K562 (cell line): ENCODE data around the gene TNKS2. TPM values are rescaled to one million over a fixed set of nuclear protein-coding genes. Genes with fewer than 3 reads are reported as not detected.

Source experiments
- ATAC-seq: fragments of 200-7000 bp; cut with Tn5 transposase; 3 replicates; pipeline ENCODE4 v1.9.1; 2020; ENCODE audit warnings: moderate library complexity
- BruUV-seq: library from RNA; stranded (reverse); fragments of 400-500 nt; replicated peaks from 2 replicates; lab custom pipeline; 2021; lab: Mats Ljungman, UMichigan
- CTCF ChIA-PET: fragments of 300-600 bp; formaldehyde crosslinking; extraction: SDS; loops from one replicate; lab custom pipeline; 2021; ENCODE audit warnings: low intra/inter-chr PET ratio; lab: Yijun Ruan, JAX
- POLR2A ChIA-PET: fragments of 300-600, 350-650 bp; sonication (Branson Sonifier 250); formaldehyde crosslinking; extraction: SDS; loops from one replicate; lab custom pipeline; 2021; ENCODE audit warnings: antibody characterized with exemption, inconsistent platforms; lab: Yijun Ruan, JAX
- DNase-seq, 4 experiments: peaks; one replicate each; pipeline versions ENCODE4 v3.0.0 to v3.0.0-alpha.2; 2011 to 2018; ENCODE audit warnings: low spot score in 3 of 4, mixed read lengths in 3 of 4; ENCODE audit errors: extremely low read depth in 1 of 4
- FAIRE-seq: peaks from 2 replicates; lab custom pipeline; 2011; peaks lifted over from hg19 to GRCh38; lab: Jason Lieb, UNC
- H2AFZ ChIP-seq: 2 replicates; pipeline ENCODE4 v1.6.0; 2011; ENCODE audit warnings: low read depth, low read length, control low read depth, inconsistent platforms
- H3K27ac ChIP-seq: fragments of 200-600 bp; 3 replicates; pipeline ENCODE4 v1.8.0; 2011; ENCODE audit warnings: low read depth, mild to moderate bottlenecking, control low read depth, inconsistent platforms, low read length, moderate library complexity, mixed read lengths; ENCODE audit errors: extremely low read depth
- H3K27me3 ChIP-seq, 2 experiments: fragments of 300-600 bp in 1 of 2; 2 replicates in 1 of 2; 3 replicates in 1 of 2; pipeline versions ENCODE4 v1.6.0 to v1.8.0; 2011; ENCODE audit warnings: inconsistent platforms in 2 of 2, low read length in 2 of 2, mild to moderate bottlenecking in 1 of 2, mixed read lengths in 1 of 2, moderate library complexity in 1 of 2; ENCODE audit not compliant: control insufficient read depth in 2 of 2, insufficient read depth in 2 of 2
- H3K36me3 ChIP-seq: fragments of 300-600 bp; 3 replicates; pipeline ENCODE4 v1.8.0; 2011; ENCODE audit warnings: mild to moderate bottlenecking, low read length, inconsistent platforms; ENCODE audit not compliant: control insufficient read depth, insufficient read depth
- H3K4me1 ChIP-seq, 2 experiments: fragments of 200-600 bp in 1 of 2; replicated peaks in 1 of 2; 2 replicates in 1 of 2; 3 replicates in 1 of 2; pipeline versions ENCODE4 v1.5.1 to v1.8.0; 2011; ENCODE audit warnings: inconsistent platforms in 2 of 2, low read length in 2 of 2, mild to moderate bottlenecking in 1 of 2, mixed read lengths in 1 of 2, moderate library complexity in 1 of 2; ENCODE audit not compliant: control insufficient read depth in 2 of 2, insufficient read depth in 2 of 2
- H3K4me2 ChIP-seq: 2 replicates; pipeline ENCODE4 v1.6.1; 2011; ENCODE audit warnings: low read length, control low read depth, inconsistent platforms, mixed read lengths; ENCODE audit not compliant: insufficient read depth
- H3K4me3 ChIP-seq: fragments of 200-600 bp; sonication (generic), shearing (Covaris generic); 2 replicates; pipeline ENCODE4 v1.5.1; 2016; ENCODE audit warnings: control low read depth, inconsistent platforms
- H3K79me2 ChIP-seq: fragments of 200-600 bp; 3 replicates; pipeline ENCODE4 v1.8.0; 2011; ENCODE audit warnings: low read length, inconsistent platforms; ENCODE audit not compliant: control insufficient read depth, insufficient read depth
- H3K9ac ChIP-seq, 2 experiments: 2 replicates each; pipeline versions ENCODE4 v1.6.0 to v1.6.1; 2011; ENCODE audit warnings: low read depth in 2 of 2, low read length in 2 of 2, control low read depth in 1 of 2, inconsistent platforms in 1 of 2, mild to moderate bottlenecking in 1 of 2, mixed read lengths in 1 of 2; ENCODE audit not compliant: insufficient read depth in 1 of 2
- H3K9me1 ChIP-seq: one replicate; pipeline ENCODE4 v1.6.0; 2011; ENCODE audit warnings: inconsistent platforms, mild to moderate bottlenecking, low read length, moderate library complexity; ENCODE audit not compliant: control insufficient read depth, insufficient read depth
- H3K9me3 ChIP-seq: replicated peaks from 2 replicates; pipeline ENCODE4 v1.5.1; 2011; ENCODE audit warnings: low read depth, low read length, inconsistent platforms; ENCODE audit not compliant: control insufficient read depth, insufficient read depth
- H4K20me1 ChIP-seq: replicated peaks from 2 replicates; pipeline ENCODE4 v1.6.1; 2011; ENCODE audit warnings: low read length, inconsistent platforms, mixed read lengths; ENCODE audit not compliant: control insufficient read depth, insufficient read depth
- ATF7 ChIP-seq: fragments of 450-650 bp; IDR thresholded peaks from 2 replicates; pipeline ENCODE4 v1.7.1; 2014; ENCODE audit warnings: mild to moderate bottlenecking, moderate library complexity
- ELF4 ChIP-seq: fragments of 450-650 bp; formaldehyde crosslinking; IDR thresholded peaks from 2 replicates; pipeline ENCODE4 v1.4.0; 2022; ENCODE audit warnings: missing genetic modification characterization
- GABPB2 ChIP-seq: fragments of 250-450 bp; sonication (Bioruptor Pico); conservative IDR thresholded peaks from 2 replicates; pipeline ENCODE4 v1.5.1; 2021; ENCODE audit warnings: mild to moderate bottlenecking
- MAFK ChIP-seq: IDR thresholded peaks from 2 replicates; pipeline ENCODE4 v1.6.1; 2011; ENCODE audit warnings: low read length, improper control_type of control experiment
- NR4A1 ChIP-seq, 2 experiments: fragments of 250-450 bp in 1 of 2; fragments of 450-650 bp in 1 of 2; sonication (Bioruptor Pico) in 1 of 2; IDR thresholded peaks; 2 replicates each; pipeline versions ENCODE4 v1.4.0 to v1.6.1; 2016 to 2020; ENCODE audit warnings: mild to moderate bottlenecking in 2 of 2, missing compliant biosample characterization in 1 of 2, missing genetic modification characterization in 1 of 2, moderate library complexity in 1 of 2
- SMARCE1 ChIP-seq: fragments of 450-650 bp; IDR thresholded peaks from 2 replicates; pipeline ENCODE4 v1.7.1; 2016; ENCODE audit warnings: mild to moderate bottlenecking
- TCF3 ChIP-seq: sonication (generic); formaldehyde crosslinking; IDR thresholded peaks from 2 replicates; pipeline ENCODE4 v1.4.0; 2020; ENCODE audit warnings: mild to moderate bottlenecking, missing genetic modification reagents
- ZNF24 ChIP-seq: fragments of 450-650 bp; IDR thresholded peaks from 2 replicates; pipeline ENCODE4 v1.6.1; 2016
- ZNF707 ChIP-seq: fragments of 250-450 bp; sonication (Bioruptor Pico); conservative IDR thresholded peaks from 2 replicates; pipeline ENCODE4 v1.8.0; 2022; ENCODE audit warnings: inconsistent platforms, mild to moderate bottlenecking, moderate library complexity
- ZNF785 ChIP-seq: fragments of 250-450 bp; sonication (Bioruptor Pico); IDR thresholded peaks from 2 replicates; pipeline ENCODE4 v1.4.0; 2020; ENCODE audit warnings: mild to moderate bottlenecking
- WGBS: fragments of 100-300 bp; shearing (Covaris generic); methylation state at CpG from one replicate; pipeline ENCODE4 v1.1.6; 2016; ENCODE audit warnings: low coverage, mixed read lengths; ENCODE audit not compliant: insufficient coverage; ENCODE audit errors: missing lambda C conversion rate; 5-methylcytosine and 5-hydroxymethylcytosine counted together
- in situ Hi-C: fragments of 300-500 bp; cut with MboI; formaldehyde crosslinking; loops from 4 replicates; pipeline ENCODE4 v1.15.0; 2018; ENCODE audit warnings: inconsistent platforms, mixed read lengths
- intact Hi-C: fragments of 100-400 bp; cut with micrococcal nuclease; formaldehyde crosslinking; loops from 2 replicates; pipeline ENCODE4 v1.14.2; 2022
- polyA plus RNA-seq, 8 experiments: library from polyadenylated mRNA; depleted of rRNA in 4 of 8; stranded (reverse) in 5 of 8; unstranded in 3 of 8; fragments of >200 nt; fragmentation: Nextera tagmentation in 2 of 8; fragmentation: Illumina TruSeq in 1 of 8; extraction: Ambion mirVana in 2 of 8; extraction: Trizol in 1 of 8; gene quantifications; 2 replicates each; pipeline versions ENCODE4 v1.2.1 to v1.2.3, GENCODE V29; 2011 to 2014; ENCODE audit warnings: inconsistent platforms in 1 of 8, missing spikeins in 1 of 8
- total RNA-seq, 7 experiments: library from RNA; depleted of rRNA in 6 of 7; stranded (reverse); fragments of >200 nt in 6 of 7; fragmentation: Illumina TruSeq in 2 of 7; extraction: Trizol in 2 of 7; gene quantifications; 2 replicates each; pipeline versions ENCODE4 v1.2.1 to v1.2.3, GENCODE V29; 2011 to 2021; ENCODE audit warnings: low replicate concordance in 1 of 7
- TF ChIP-seq, protein P1 (sequence below): sonication (generic); formaldehyde crosslinking; IDR thresholded peaks from 2 replicates; pipeline ENCODE4 v1.8.1; 2023; ENCODE audit warnings: missing genetic modification reagents, mild to moderate bottlenecking, borderline replicate concordance
- TF ChIP-seq, protein P2 (sequence below): fragments of 450-650 bp; IDR thresholded peaks from 2 replicates; pipeline ENCODE4 v1.6.1; 2017; ENCODE audit warnings: antibody characterized with exemption, mild to moderate bottlenecking

TNKS2 gene
- total and polyA plus RNA-seq, 9 of the 15 experiments (the other 6 are each of a cell fraction or from before 2014, with no cell fraction given), result 3.5 to 19.8 (median 8.6) TPM

DNA sequence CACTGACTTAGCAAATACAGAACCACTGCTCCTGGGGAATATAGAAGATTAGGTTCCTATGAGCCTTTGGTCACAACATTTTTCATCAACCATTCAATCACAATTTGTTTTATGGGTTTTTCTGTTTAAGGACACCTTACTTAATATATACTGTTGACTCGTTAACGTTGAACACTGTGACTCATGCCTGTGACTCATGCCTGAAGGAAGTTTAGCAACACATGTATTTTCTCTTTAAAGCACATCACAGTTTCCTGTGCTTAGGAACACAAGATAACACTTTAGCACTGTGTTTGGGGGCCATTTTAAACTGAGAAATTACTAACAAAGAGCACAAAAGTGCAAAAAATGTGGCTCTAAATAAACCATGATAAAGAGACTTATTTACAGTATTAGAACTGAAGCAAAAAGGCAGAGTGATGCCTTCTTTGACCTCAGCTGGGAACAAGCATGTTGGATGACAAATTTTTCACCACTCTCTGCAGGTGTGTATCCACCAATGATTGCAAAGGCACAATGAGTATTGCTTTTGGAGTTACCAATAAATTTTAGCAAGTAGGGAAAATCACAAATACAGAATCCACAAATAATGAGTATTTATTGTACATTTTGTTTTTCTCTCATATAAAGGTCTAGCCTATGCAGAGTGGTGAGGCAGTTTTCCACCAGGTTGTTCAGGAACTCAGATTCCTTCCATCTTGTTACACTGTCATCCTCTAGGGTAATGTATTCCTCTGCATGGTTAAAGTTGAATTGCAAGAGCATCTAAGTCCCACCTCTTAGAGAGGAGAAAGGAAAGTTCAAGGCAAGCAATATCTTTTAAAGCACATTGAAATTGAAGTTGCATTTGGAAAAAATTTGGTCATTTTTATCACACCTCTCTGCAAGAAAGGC, 103.8 kb downstream of the TNKS2 start:
- intact Hi-C loops, result loop anchor here (10.0 kb wide), 1 partner anchor 517 kb away; no protein-coding TSS in a partner anchor
- Histone ChIP-seq H3K4me1 (peaks cover 0 to 12% of the 10 kb centered on the region in 2 experiments; a peak in 3 of 5 replicates), H3K27me3 (no peaks in the 10 kb centered on the region), H3K79me2 (no peaks in the 10 kb centered on the region), H3K9me1 (no peaks in the 10 kb centered on the region), H3K4me3 (no peak overlapping the region), H3K9me3 (no peaks in the 10 kb centered on the region), H2AFZ (peak overlapping the region; percentile 71), H3K36me3 (no peaks in the 10 kb centered on the region), H3K4me2 (peak overlapping the region; percentile 32; the same call in 1 of the 2 replicates), H3K9ac (no peak overlapping the region), H4K20me1 (no peaks in the 10 kb centered on the region), H3K27ac (peak overlapping the region; percentile 78)
- no TSS peak for BruUV-seq
- ChIA-PET POLR2A (no interaction called here), CTCF (no interaction called here)
- in situ Hi-C loops, result loop anchor here (25.0 kb wide), 2 partner anchors 615 to 990 kb away; partner anchors contain the start of gene ANKRD1
- FAIRE-seq, result peak; percentile 80
- 0% methylated on average over 2 of the region's 2 CpGs for WGBS
- DNase-seq, result peak in 3 of 4 experiments; percentile 9 to 69 (median 33)
- peak; percentile 88 for ATAC-seq
- TF ChIP-seq SMARCE1 (peak; percentile 89), TCF3 (CRISPR knock-in tag) (0 out of 2 replicates have a peak, but pooled peaks have one; percentile 23), ZNF707 (no peak), GABPB2 (no peak), ZNF24 (no peak), ATF7 (peak; percentile 51), NR4A1 (CRISPR knock-in tag; IDR thresholded peaks at IDR 0.05) (no peak), NR4A1 (tag; IDR thresholded peaks at IDR 0.05) (no peak), ZNF785 (no peak), MAFK (no peak), ELF4 (no peak)
- TF ChIP-seq, protein P1, sequence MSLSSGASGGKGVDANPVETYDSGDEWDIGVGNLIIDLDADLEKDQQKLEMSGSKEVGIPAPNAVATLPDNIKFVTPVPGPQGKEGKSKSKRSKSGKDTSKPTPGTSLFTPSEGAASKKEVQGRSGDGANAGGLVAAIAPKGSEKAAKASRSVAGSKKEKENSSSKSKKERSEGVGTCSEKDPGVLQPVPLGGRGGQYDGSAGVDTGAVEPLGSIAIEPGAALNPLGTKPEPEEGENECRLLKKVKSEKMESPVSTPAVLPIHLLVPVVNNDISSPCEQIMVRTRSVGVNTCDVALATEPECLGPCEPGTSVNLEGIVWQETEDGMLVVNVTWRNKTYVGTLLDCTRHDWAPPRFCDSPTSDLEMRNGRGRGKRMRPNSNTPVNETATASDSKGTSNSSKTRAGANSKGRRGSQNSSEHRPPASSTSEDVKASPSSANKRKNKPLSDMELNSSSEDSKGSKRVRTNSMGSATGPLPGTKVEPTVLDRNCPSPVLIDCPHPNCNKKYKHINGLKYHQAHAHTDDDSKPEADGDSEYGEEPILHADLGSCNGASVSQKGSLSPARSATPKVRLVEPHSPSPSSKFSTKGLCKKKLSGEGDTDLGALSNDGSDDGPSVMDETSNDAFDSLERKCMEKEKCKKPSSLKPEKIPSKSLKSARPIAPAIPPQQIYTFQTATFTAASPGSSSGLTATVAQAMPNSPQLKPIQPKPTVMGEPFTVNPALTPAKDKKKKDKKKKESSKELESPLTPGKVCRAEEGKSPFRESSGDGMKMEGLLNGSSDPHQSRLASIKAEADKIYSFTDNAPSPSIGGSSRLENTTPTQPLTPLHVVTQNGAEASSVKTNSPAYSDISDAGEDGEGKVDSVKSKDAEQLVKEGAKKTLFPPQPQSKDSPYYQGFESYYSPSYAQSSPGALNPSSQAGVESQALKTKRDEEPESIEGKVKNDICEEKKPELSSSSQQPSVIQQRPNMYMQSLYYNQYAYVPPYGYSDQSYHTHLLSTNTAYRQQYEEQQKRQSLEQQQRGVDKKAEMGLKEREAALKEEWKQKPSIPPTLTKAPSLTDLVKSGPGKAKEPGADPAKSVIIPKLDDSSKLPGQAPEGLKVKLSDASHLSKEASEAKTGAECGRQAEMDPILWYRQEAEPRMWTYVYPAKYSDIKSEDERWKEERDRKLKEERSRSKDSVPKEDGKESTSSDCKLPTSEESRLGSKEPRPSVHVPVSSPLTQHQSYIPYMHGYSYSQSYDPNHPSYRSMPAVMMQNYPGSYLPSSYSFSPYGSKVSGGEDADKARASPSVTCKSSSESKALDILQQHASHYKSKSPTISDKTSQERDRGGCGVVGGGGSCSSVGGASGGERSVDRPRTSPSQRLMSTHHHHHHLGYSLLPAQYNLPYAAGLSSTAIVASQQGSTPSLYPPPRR (CRISPR knock-in tag), result no peak
- TF ChIP-seq, protein P2, sequence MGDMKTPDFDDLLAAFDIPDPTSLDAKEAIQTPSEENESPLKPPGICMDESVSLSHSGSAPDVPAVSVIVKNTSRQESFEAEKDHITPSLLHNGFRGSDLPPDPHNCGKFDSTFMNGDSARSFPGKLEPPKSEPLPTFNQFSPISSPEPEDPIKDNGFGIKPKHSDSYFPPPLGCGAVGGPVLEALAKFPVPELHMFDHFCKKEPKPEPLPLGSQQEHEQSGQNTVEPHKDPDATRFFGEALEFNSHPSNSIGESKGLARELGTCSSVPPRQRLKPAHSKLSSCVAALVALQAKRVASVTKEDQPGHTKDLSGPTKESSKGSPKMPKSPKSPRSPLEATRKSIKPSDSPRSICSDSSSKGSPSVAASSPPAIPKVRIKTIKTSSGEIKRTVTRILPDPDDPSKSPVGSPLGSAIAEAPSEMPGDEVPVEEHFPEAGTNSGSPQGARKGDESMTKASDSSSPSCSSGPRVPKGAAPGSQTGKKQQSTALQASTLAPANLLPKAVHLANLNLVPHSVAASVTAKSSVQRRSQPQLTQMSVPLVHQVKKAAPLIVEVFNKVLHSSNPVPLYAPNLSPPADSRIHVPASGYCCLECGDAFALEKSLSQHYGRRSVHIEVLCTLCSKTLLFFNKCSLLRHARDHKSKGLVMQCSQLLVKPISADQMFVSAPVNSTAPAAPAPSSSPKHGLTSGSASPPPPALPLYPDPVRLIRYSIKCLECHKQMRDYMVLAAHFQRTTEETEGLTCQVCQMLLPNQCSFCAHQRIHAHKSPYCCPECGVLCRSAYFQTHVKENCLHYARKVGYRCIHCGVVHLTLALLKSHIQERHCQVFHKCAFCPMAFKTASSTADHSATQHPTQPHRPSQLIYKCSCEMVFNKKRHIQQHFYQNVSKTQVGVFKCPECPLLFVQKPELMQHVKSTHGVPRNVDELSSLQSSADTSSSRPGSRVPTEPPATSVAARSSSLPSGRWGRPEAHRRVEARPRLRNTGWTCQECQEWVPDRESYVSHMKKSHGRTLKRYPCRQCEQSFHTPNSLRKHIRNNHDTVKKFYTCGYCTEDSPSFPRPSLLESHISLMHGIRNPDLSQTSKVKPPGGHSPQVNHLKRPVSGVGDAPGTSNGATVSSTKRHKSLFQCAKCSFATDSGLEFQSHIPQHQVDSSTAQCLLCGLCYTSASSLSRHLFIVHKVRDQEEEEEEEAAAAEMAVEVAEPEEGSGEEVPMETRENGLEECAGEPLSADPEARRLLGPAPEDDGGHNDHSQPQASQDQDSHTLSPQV, result 0 out of 2 replicates have a peak, but pooled peaks have one; percentile 57
